Measurements from ENCODE around the gene LCE1D. TPM values are rescaled to one million over a fixed set of nuclear protein-coding genes. Genes with fewer than 3 reads are reported as not detected.
A peak's percentile ranks its signal among the peaks of the same experiment; 100 is the strongest.

LCE1D gene
- polyA plus RNA-seq, 2 of the 4 experiments (the other 2 are of a cell fraction) = not detected

- Histone ChIP-seq H3K4me1 (no peaks in the 10 kb centered on the region), H3K4me2 (no peak within 1 kb of the TSS), H3K27ac (no peak within 1 kb of the TSS), H3K4me3 (no peak within 1 kb of the TSS), H3K9me3 (no peaks in the 10 kb centered on the region)
- POLR2A ChIA-PET = no interaction called here
- 33% methylated on average over 6 of the region's 6 CpGs for WGBS (ENCODE audit: missing lambda C conversion rate)
- ATAC-seq (0 out of 6 replicates have a peak, but pooled peaks of 1 of the 2 experiments have one; percentile 19), FAIRE-seq (no peak), DNase-seq (ENCODE audit: low read depth in 1 of 2, low spot score in 1 of 2) (no peak)
- CTCF ChIA-PET = no interaction called here
- no peak for TF ChIP-seq RCOR1 (IDR thresholded peaks at IDR 0.05; ENCODE audit: low read depth, low read length)
Measured at GRCh38 chr1:152757747-152758146, 38.8 kb upstream of the LCE1D start, which contains the start of gene KPRP. TSS of gene KPRP (plus strand) at chr1:152758025. CDS start at chr1:152759589, 1,564 bp downstream.

DNA sequence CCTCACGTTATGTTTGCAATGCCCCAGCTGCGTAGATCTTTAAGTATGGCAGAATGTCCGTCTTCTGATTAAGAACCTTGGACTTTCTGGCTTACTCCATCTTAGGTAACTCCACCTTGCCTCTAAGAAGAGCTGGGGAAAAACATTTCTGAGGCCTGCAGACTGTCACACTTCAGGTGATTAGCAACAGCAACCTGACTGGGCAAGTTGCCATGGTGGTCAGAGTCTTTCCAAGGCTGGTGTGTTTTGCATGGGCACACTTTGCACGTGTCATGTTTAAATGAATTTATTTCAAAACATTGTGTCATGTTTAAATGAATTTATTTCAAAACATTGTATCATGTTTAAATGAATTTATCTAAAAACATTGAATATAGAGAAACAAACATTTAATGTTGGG lies 37.9 kb upstream of the LCE1D start:
- CTCF ChIA-PET = interaction anchor here (1.3 kb wide), 1 partner anchor 112 kb away, joined by 3 read pairs; no protein-coding TSS in a partner anchor
- ATAC-seq = no peak
- no peak for DNase-seq (ENCODE audit: low read depth in 1 of 2, low spot score in 1 of 2)
- H3K4me2 ChIP-seq = no peak overlapping the region
- no peaks in the 10 kb centered on the region for H3K9me3 ChIP-seq
- H3K4me3 ChIP-seq = no peak overlapping the region
- FAIRE-seq = no peak
- POLR2A ChIA-PET = no interaction called here
- no peak for TF ChIP-seq RAD21 (conservative IDR thresholded peaks at IDR 0.05 in 1 of 2, IDR thresholded peaks at IDR 0.05 in 1 of 2)
- no peak for TF ChIP-seq PHF8 (IDR thresholded peaks at IDR 0.05; ENCODE audit: borderline replicate concordance, low read depth)
- TF ChIP-seq BHLHE40 (IDR thresholded peaks at IDR 0.05; ENCODE audit: low read depth, low read length) = no peak
- TF ChIP-seq, protein P1, sequence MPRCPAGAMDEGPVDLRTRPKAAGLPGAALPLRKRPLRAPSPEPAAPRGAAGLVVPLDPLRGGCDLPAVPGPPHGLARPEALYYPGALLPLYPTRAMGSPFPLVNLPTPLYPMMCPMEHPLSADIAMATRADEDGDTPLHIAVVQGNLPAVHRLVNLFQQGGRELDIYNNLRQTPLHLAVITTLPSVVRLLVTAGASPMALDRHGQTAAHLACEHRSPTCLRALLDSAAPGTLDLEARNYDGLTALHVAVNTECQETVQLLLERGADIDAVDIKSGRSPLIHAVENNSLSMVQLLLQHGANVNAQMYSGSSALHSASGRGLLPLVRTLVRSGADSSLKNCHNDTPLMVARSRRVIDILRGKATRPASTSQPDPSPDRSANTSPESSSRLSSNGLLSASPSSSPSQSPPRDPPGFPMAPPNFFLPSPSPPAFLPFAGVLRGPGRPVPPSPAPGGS (IDR thresholded peaks at IDR 0.05) = no peak
- no peak for TF ChIP-seq HES2 (IDR thresholded peaks at IDR 0.05)
- no peak for TF ChIP-seq USF2 (IDR thresholded peaks at IDR 0.05)
- no peak for TF ChIP-seq CEBPB (IDR thresholded peaks at IDR 0.05)
- no peak for TF ChIP-seq JUNB (IDR thresholded peaks at IDR 0.05)
- TF ChIP-seq POLR2AphosphoS2 (conservative IDR thresholded peaks at IDR 0.05; ENCODE audit: low read length) = no peak
- no peak for TF ChIP-seq KDM1A (IDR thresholded peaks at IDR 0.05; ENCODE audit: low read depth)
- no peak for TF ChIP-seq ZSCAN20 (CRISPR knock-in tag; IDR thresholded peaks at IDR 0.05)
- TF ChIP-seq, protein P2, sequence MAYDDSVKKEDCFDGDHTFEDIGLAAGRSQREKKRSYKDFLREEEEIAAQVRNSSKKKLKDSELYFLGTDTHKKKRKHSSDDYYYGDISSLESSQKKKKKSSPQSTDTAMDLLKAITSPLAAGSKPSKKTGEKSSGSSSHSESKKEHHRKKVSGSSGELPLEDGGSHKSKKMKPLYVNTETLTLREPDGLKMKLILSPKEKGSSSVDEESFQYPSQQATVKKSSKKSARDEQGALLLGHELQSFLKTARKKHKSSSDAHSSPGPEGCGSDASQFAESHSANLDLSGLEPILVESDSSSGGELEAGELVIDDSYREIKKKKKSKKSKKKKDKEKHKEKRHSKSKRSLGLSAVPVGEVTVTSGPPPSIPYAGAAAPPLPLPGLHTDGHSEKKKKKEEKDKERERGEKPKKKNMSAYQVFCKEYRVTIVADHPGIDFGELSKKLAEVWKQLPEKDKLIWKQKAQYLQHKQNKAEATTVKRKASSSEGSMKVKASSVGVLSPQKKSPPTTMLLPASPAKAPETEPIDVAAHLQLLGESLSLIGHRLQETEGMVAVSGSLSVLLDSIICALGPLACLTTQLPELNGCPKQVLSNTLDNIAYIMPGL (CRISPR knock-in tag; IDR thresholded peaks at IDR 0.05; ENCODE audit: borderline replicate concordance) = no peak
- no peak overlapping the region for H3K27ac ChIP-seq
- no peaks in the 10 kb centered on the region for H3K4me1 ChIP-seq
- WGBS (ENCODE audit: missing lambda C conversion rate) = 38% methylated on average over 4 of the region's 4 CpGs

- ATAC-seq (no peak), FAIRE-seq (no peak), DNase-seq (ENCODE audit: low read depth in 1 of 2, low spot score in 1 of 2) (no peak)
- no peak overlapping the region for H3K4me3 ChIP-seq
- H3K4me1 ChIP-seq = no peaks in the 10 kb centered on the region
- ChIA-PET POLR2A (no interaction called here), CTCF (interaction anchor here (1.2 to 1.3 kb wide), 2 partner anchors 111 to 166 kb away, joined by 3 read pairs; no protein-coding TSS in a partner anchor)
- no peak overlapping the region for H3K27ac ChIP-seq
- no peak overlapping the region for H3K4me2 ChIP-seq
- 60% methylated on average over 7 of the region's 8 CpGs for WGBS (ENCODE audit: missing lambda C conversion rate)
- TF ChIP-seq RAD21 (conservative IDR thresholded peaks at IDR 0.05 in 1 of 2, IDR thresholded peaks at IDR 0.05 in 1 of 2) (no peak), JUNB (IDR thresholded peaks at IDR 0.05) (no peak), CBX8 (IDR thresholded peaks at IDR 0.05) (no peak), CEBPB (IDR thresholded peaks at IDR 0.05) (no peak), SREBF2 (IDR thresholded peaks at IDR 0.05) (no peak), E2F6 (IDR thresholded peaks at IDR 0.05; ENCODE audit: borderline replicate concordance, low read depth) (no peak), NR3C1 (IDR thresholded peaks at IDR 0.05) (no peak), NFE2L2 (conservative IDR thresholded peaks at IDR 0.05; ENCODE audit: low read length) (no peak)
- no peaks in the 10 kb centered on the region for H3K9me3 ChIP-seq
Measured at GRCh38 chr1:152759453-152760173, 36.9 kb upstream of the LCE1D start.

Data from A549 (cell line).